ENCODE measurements around the gene ELOVL6. TPM values are rescaled to one million over a fixed set of nuclear protein-coding genes. Genes with fewer than 3 reads are reported as not detected.

ELOVL6 gene
- total RNA-seq, 2 donors from 2014 or later, result 43.5 to 44.8 TPM

- Mint-ChIP-seq H3K9me3 (no peaks in the 10 kb centered on the region), H3K27ac (peak overlapping the region; percentile 29), H3K4me1 (peaks cover 28% of the 10 kb centered on the region), H3K36me3 (ENCODE audit: low read depth) (peaks cover 31% of the 10 kb centered on the region), H3K27me3 (ENCODE audit: insufficient read depth) (no peaks in the 10 kb centered on the region), H3K4me3 (no peak overlapping the region)
- DNase-seq, result no peak
- Histone ChIP-seq H3K9me3 (ENCODE audit: control insufficient read depth, low read length) (no peaks in the 10 kb centered on the region), H3K36me3 (ENCODE audit: control insufficient read depth, insufficient read depth, low read length) (peaks cover 26% of the 10 kb centered on the region), H3K27me3 (ENCODE audit: control insufficient read depth, insufficient read depth, low read length, poor library complexity, severe bottlenecking) (no peaks in the 10 kb centered on the region), H3K4me3 (ENCODE audit: low read length) (no peak overlapping the region), H3K4me1 (ENCODE audit: control insufficient read depth, insufficient read depth, low read length) (peaks cover 16% of the 10 kb centered on the region), H3K9ac (ENCODE audit: extremely low read depth, low read length, poor library complexity, severe bottlenecking) (no peak overlapping the region), H3K27ac (ENCODE audit: low read depth, low read length) (no peak overlapping the region)
- no peak for TF ChIP-seq CTCF (conservative IDR thresholded peaks at IDR 0.05)
- WGBS, 2 experiments (ENCODE audit: insufficient coverage in 1 of 2, insufficient read length in 1 of 2), result 89% methylated on average over 1 of the region's 1 CpG; no CpG with 5 or more reads in 1 of the 2 experiments
Observed at GRCh38 chr4:110188113-110188512, 10.3 kb downstream of the ELOVL6 start.

- H3K4me3 Mint-ChIP-seq, result no peak overlapping the region
- peaks cover 19% of the 10 kb centered on the region for H3K4me1 ChIP-seq (ENCODE audit: control insufficient read depth, insufficient read depth, low read length)
- H3K27ac Mint-ChIP-seq, result peak overlapping the region; percentile 46
- H3K9me3 Mint-ChIP-seq, result no peaks in the 10 kb centered on the region
- peak overlapping the region; percentile 48 for H3K9ac ChIP-seq (ENCODE audit: extremely low read depth, low read length, poor library complexity, severe bottlenecking)
- peak overlapping the region; percentile 66 for H3K4me3 ChIP-seq (ENCODE audit: low read length)
- 25% methylated on average over 1 of the region's 1 CpG for WGBS, 2 experiments (ENCODE audit: insufficient coverage in 1 of 2, insufficient read length in 1 of 2)
- no peak for DNase-seq
- peaks cover 26% of the 10 kb centered on the region for H3K36me3 Mint-ChIP-seq (ENCODE audit: low read depth)
- H3K27me3 ChIP-seq (ENCODE audit: control insufficient read depth, insufficient read depth, low read length, poor library complexity, severe bottlenecking), result no peaks in the 10 kb centered on the region
- no peaks in the 10 kb centered on the region for H3K9me3 ChIP-seq (ENCODE audit: control insufficient read depth, low read length)
- no peaks in the 10 kb centered on the region for H3K27me3 Mint-ChIP-seq (ENCODE audit: insufficient read depth)
- no peak for TF ChIP-seq CTCF (conservative IDR thresholded peaks at IDR 0.05)
- peak overlapping the region; percentile 7 for H3K27ac ChIP-seq (ENCODE audit: low read depth, low read length)
- H3K4me1 Mint-ChIP-seq, result peaks cover 31% of the 10 kb centered on the region
- H3K36me3 ChIP-seq (ENCODE audit: control insufficient read depth, insufficient read depth, low read length), result peaks cover 4% of the 10 kb centered on the region
Observed at GRCh38 chr4:110184791-110185155, 13.6 kb downstream of the ELOVL6 start.

- DNase-seq, result peak; percentile 60
- peaks cover 4% of the 10 kb centered on the region for H3K36me3 ChIP-seq (ENCODE audit: control insufficient read depth, insufficient read depth, low read length)
- H3K4me1 Mint-ChIP-seq, result peaks cover 32% of the 10 kb centered on the region
- H3K27me3 ChIP-seq (ENCODE audit: control insufficient read depth, insufficient read depth, low read length, poor library complexity, severe bottlenecking), result no peaks in the 10 kb centered on the region
- peaks cover 20% of the 10 kb centered on the region for H3K4me1 ChIP-seq (ENCODE audit: control insufficient read depth, insufficient read depth, low read length)
- 4 to 37% methylated on average over 2 to 4 of the region's 4 CpGs for WGBS, 2 experiments (ENCODE audit: insufficient coverage in 1 of 2, insufficient read length in 1 of 2)
- H3K27ac Mint-ChIP-seq, result peak overlapping the region; percentile 46
- peaks cover 27% of the 10 kb centered on the region for H3K36me3 Mint-ChIP-seq (ENCODE audit: low read depth)
- H3K4me3 Mint-ChIP-seq, result no peak overlapping the region
- TF ChIP-seq CTCF (conservative IDR thresholded peaks at IDR 0.05), result no peak
- H3K9ac ChIP-seq (ENCODE audit: extremely low read depth, low read length, poor library complexity, severe bottlenecking), result peak overlapping the region; percentile 48
- no peaks in the 10 kb centered on the region for H3K9me3 Mint-ChIP-seq
- H3K9me3 ChIP-seq (ENCODE audit: control insufficient read depth, low read length), result no peaks in the 10 kb centered on the region
- H3K27me3 Mint-ChIP-seq (ENCODE audit: insufficient read depth), result no peaks in the 10 kb centered on the region
- H3K4me3 ChIP-seq (ENCODE audit: low read length), result peak overlapping the region; percentile 66
- H3K27ac ChIP-seq (ENCODE audit: low read depth, low read length), result peak overlapping the region; percentile 7
Observed at GRCh38 chr4:110184140-110184790, 14.2 kb downstream of the ELOVL6 start.
